GM12875 (cell line): ENCODE measurements around the gene GORASP1.

ENCODE experiments used
- H3K4me3 ChIP-seq: one replicate; pipeline ENCODE4 v1.5.1; 2011; ENCODE audit warnings: low read depth, low read length, control low read depth
- TF ChIP-seq, protein P1 (sequence below): IDR thresholded peaks from 2 replicates; pipeline ENCODE4 v1.5.1; 2011; ENCODE audit warnings: low read depth, mild to moderate bottlenecking, control low read depth, inconsistent platforms, low read length, moderate library complexity, borderline replicate concordance; ENCODE audit not compliant: insufficient read depth

The GORASP1 gene

DNA sequence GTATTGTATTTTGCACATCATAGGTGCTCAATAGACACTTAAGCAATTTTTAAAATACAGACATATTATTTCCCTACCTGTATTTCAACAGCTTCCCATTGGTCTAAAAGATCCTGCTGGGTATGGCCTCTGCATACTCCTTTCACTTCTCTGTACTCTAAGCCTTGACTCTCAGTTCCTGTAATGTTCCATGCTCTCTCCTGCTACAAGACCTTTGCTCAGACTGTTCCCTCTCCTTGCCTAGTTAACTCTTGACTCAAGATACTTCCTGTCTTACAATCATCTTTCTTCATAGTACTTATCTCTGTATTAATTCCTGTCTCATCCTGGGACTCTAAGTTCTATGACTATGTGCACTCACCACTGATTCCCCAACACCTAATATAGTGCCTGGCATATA lies 57.4 kb downstream of the GORASP1 start:
- TF ChIP-seq, protein P1, sequence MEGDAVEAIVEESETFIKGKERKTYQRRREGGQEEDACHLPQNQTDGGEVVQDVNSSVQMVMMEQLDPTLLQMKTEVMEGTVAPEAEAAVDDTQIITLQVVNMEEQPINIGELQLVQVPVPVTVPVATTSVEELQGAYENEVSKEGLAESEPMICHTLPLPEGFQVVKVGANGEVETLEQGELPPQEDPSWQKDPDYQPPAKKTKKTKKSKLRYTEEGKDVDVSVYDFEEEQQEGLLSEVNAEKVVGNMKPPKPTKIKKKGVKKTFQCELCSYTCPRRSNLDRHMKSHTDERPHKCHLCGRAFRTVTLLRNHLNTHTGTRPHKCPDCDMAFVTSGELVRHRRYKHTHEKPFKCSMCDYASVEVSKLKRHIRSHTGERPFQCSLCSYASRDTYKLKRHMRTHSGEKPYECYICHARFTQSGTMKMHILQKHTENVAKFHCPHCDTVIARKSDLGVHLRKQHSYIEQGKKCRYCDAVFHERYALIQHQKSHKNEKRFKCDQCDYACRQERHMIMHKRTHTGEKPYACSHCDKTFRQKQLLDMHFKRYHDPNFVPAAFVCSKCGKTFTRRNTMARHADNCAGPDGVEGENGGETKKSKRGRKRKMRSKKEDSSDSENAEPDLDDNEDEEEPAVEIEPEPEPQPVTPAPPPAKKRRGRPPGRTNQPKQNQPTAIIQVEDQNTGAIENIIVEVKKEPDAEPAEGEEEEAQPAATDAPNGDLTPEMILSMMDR = no peak
- no peak overlapping the region for H3K4me3 ChIP-seq
